Mucosa of descending colon (tissue), 3 donors: ENCODE results near the gene IL17RA. TPM values are rescaled to one million over a fixed set of nuclear protein-coding genes. Genes with fewer than 3 reads are reported as not detected.

Experiments
- ATAC-seq: fragments of 200-7000 bp; cut with Tn5 transposase; one replicate; pipeline ENCODE4 v1.9.1; 2020; ENCODE audit warnings: mild to moderate bottlenecking, moderate library complexity
- DNase-seq, 3 donors: peaks; one replicate each; pipeline ENCODE4 v3.0.0-alpha.2; 2020
- H3K36me3 ChIP-seq: fragments of 200-600 bp; one replicate; pipeline ENCODE4 v1.8.0; 2021; ENCODE audit warnings: low read depth, mild to moderate bottlenecking
- H3K4me1 ChIP-seq: fragments of 200-600 bp; one replicate; pipeline ENCODE4 v1.8.0; 2021; ENCODE audit warnings: low read depth, mild to moderate bottlenecking
- H3K4me3 ChIP-seq: fragments of 200-600 bp; one replicate; pipeline ENCODE4 v1.8.0; 2021; ENCODE audit warnings: mild to moderate bottlenecking
- H3K9me3 ChIP-seq: fragments of 200-600 bp; one replicate; pipeline ENCODE4 v1.8.0; 2021; ENCODE audit warnings: mild to moderate bottlenecking
- intact Hi-C, 2 donors: fragments of 100-400 bp; cut with DNase I in 1 of 2; cut with micrococcal nuclease in 1 of 2; formaldehyde crosslinking; loops; one replicate each; pipeline versions ENCODE4 v1.11.0 to v1.11.1; 2022; cut with DNase I, micrococcal nuclease
- total RNA-seq, 3 donors: library from RNA; stranded (reverse); fragmentation: NEBNext Ultra II Directional in 2 of 3; extraction: Animal tissue kit (Norgen Biotek cat#: 25700) in 2 of 3; gene quantifications; one replicate each; pipeline versions ENCODE4 v1.2.1 to v1.2.4, GENCODE V29; 2021 to 2023
- TF ChIP-seq, protein P1 (sequence below): fragments of 200-600 bp; IDR thresholded peaks from one replicate; pipeline ENCODE4 v1.8.0; 2022; ENCODE audit warnings: antibody characterized with exemption, mild to moderate bottlenecking
- donor health status: DM: no; HTN: no; CAD: no; lungs with moderate emphysema.
- donor health status: DM: no; HTN: no; CAD: no.
- donor health status: DM: no; HTN: yes; CAD: no.

Gene IL17RA
- total RNA-seq, 3 donors from 2014 or later, result 15.4 to 21.5 (median 21.1) TPM

- Histone ChIP-seq H3K9me3 (no peaks in the 10 kb centered on the region), H3K4me3 (no peak overlapping the region), H3K4me1 (peaks cover 14% of the 10 kb centered on the region), H3K36me3 (no peaks in the 10 kb centered on the region)
- TF ChIP-seq, protein P1, sequence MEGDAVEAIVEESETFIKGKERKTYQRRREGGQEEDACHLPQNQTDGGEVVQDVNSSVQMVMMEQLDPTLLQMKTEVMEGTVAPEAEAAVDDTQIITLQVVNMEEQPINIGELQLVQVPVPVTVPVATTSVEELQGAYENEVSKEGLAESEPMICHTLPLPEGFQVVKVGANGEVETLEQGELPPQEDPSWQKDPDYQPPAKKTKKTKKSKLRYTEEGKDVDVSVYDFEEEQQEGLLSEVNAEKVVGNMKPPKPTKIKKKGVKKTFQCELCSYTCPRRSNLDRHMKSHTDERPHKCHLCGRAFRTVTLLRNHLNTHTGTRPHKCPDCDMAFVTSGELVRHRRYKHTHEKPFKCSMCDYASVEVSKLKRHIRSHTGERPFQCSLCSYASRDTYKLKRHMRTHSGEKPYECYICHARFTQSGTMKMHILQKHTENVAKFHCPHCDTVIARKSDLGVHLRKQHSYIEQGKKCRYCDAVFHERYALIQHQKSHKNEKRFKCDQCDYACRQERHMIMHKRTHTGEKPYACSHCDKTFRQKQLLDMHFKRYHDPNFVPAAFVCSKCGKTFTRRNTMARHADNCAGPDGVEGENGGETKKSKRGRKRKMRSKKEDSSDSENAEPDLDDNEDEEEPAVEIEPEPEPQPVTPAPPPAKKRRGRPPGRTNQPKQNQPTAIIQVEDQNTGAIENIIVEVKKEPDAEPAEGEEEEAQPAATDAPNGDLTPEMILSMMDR, result no peak
- intact Hi-C loops, result no loop called here
- DNase-seq (no peak), ATAC-seq (no peak)
Observed at GRCh38 chr22:17116572-17117330, 32.0 kb downstream of the IL17RA start.

DNA sequence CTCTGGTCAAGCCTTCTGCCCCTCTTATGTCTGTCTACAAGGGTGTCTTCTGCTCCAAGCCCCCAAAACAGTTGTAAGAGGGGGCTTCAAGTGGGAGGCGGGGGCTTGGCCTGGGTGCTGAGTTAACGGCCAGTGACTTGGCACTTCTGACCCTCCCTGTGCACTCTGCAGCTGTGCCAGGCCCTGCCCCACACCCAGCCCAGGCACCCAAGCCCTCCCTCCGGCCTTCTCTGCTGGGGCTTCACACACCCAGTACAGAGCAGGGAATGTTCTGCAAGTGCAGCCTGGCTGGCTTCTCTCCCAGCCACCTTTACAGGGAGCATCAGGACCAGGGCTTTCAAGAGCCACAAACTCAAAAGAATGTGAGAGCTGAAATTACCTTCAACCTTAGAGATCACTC, 32.6 kb downstream of the IL17RA start:
- no peaks in the 10 kb centered on the region for H3K36me3 ChIP-seq
- no peak overlapping the region for H3K4me3 ChIP-seq
- H3K4me1 ChIP-seq, result peaks cover 15% of the 10 kb centered on the region
- TF ChIP-seq, protein P1, result no peak
- intact Hi-C loops, result no loop called here
- no peak for ATAC-seq
- DNase-seq, result no peak
- no peaks in the 10 kb centered on the region for H3K9me3 ChIP-seq

GRCh38 chr22:17117890-17118289, 33.1 kb downstream of the IL17RA start:
- ATAC-seq (no peak), DNase-seq (no peak)
- intact Hi-C loops, result no loop called here
- Histone ChIP-seq H3K36me3 (no peaks in the 10 kb centered on the region), H3K4me3 (no peak overlapping the region), H3K9me3 (no peaks in the 10 kb centered on the region), H3K4me1 (peaks cover 15% of the 10 kb centered on the region)
- TF ChIP-seq, protein P1, result no peak

DNA sequence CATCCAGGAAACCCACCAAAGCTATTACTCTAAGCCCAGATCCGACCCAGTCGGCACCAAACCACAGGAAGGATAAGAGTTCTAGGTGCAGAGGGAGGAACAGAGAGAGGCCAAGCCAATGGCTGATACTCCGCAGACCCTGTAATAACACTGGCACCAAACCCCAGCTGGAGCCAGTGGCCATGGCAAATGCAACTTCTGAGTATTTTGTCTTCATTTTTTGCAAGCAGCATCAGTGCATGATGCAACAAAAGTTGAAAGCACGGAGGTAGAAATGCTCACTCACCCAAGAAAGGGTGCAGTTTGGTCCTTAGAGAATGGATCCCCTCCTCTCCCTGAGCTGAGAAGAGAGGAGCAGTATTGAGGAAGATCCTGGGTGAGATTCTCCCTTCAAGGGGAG, 33.5 kb downstream of the IL17RA start:
- DNase-seq, result no peak
- intact Hi-C loops, result no loop called here
- no peak for ATAC-seq

DNA sequence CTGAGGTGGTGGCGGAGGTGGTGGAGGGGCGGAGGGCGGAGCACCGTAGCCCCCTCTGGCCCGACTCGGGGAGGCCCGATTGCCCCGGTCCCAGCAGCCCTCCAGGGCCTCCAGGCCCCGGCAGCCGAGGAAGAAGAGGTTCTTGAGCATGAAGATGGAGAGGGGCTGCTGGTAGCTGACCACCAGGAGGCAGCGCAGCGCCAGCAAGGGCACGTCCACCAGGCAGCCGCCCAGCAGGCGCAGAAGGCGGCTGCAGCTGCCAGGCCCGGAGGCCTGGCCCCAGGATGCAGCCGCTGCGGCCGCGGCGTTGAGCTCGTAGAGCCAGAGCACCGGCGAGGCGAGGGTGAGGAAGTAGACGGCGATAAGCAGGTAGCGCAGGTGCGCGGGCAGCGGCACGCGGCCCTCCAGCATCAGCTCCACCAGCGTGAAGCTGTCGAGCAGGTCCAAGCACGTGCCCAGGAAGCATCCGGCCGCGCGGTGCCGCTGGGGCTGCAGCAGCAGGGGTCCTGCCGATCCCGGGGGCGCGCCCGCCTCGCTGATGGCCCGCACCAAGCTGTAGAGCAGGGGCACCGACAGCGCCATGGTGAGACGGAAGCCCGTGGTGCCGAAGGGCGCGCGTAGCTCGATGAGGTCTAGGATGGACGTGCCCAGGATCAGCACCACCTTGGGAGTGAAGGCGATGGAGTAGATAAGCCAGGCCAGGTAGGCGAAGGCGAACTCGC, 34.8 kb downstream of the IL17RA start:
- TF ChIP-seq, protein P1, result peak; percentile 7
- Histone ChIP-seq H3K4me3 (no peak overlapping the region), H3K9me3 (no peaks in the 10 kb centered on the region), H3K4me1 (peaks cover 15% of the 10 kb centered on the region), H3K36me3 (no peaks in the 10 kb centered on the region)
- DNase-seq, result peak in 2 of 3 donors; percentile 55 to 73
- peak; percentile 74 for ATAC-seq
- intact Hi-C loops, result no loop called here

More for the DNA sequence above, 33.5 kb downstream of the IL17RA start:
- Histone ChIP-seq H3K9me3 (no peaks in the 10 kb centered on the region), H3K4me1 (peaks cover 15% of the 10 kb centered on the region), H3K36me3 (no peaks in the 10 kb centered on the region), H3K4me3 (no peak overlapping the region)
- TF ChIP-seq, protein P1, result no peak
